SH-SY5Y (cell line): ENCODE data around the gene POU2AF1.

ENCODE experiments used
- GATA2 ChIP-seq: IDR thresholded peaks from 2 replicates; pipeline ENCODE4 v1.6.1; 2011; ENCODE audit warnings: mild to moderate bottlenecking, low read depth, low read length
- GATA3 ChIP-seq: IDR thresholded peaks from 2 replicates; pipeline ENCODE4 v1.6.1; 2011; ENCODE audit warnings: low read depth, mild to moderate bottlenecking, low read length, moderate library complexity

- TF ChIP-seq GATA3 (no peak), GATA2 (no peak)
Observed at GRCh38 chr11:111406589-111406988, 27.5 kb upstream of the POU2AF1 start.
